HG03575 (cell line): ENCODE data around the gene LRRC61.

Source experiments
- ATAC-seq: cut with Tn5 transposase; IDR thresholded peaks from one replicate; pipeline ENCODE4 v1.9.1; 2021; ENCODE audit not compliant: unreplicated experiment, insufficient number of reproducible peaks, low FRiP score; ENCODE audit errors: extremely low read depth

LRRC61 gene

GRCh38 chr7:150342121-150342408 lies 18.9 kb downstream of the LRRC61 start:
- no peak for ATAC-seq

- no peak for ATAC-seq
Measured at GRCh38 chr7:150343225-150343624, 20.1 kb downstream of the LRRC61 start.

- no peak for ATAC-seq
Measured at GRCh38 chr7:150344299-150344698, 21.1 kb downstream of the LRRC61 start.

GRCh38 chr7:150345012-150345411 lies 21.9 kb downstream of the LRRC61 start:
- no peak for ATAC-seq

DNA sequence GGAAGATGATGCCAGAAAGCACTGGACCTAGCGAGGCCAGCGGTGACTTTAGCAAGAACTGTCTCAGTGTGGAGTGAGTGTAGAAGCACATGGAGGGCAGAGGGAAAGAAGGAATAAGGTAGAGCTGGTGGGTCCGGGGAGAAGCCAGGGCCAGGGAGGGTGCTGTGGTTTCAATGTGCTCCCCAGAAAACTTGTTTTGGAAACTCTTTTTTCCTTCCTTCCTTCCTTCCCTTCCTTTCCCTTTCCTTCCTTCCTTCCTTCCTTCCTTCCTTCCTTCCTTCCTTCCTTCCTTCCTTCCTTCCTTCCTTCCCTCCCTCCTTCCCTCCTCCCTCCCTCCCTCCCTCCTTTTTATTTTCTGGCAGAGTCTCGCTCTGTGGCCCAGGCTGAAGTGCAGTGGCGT lies 23.8 kb downstream of the LRRC61 start:
- no peak for ATAC-seq

GRCh38 chr7:150351587-150352194 lies 28.5 kb downstream of the LRRC61 start:
- no peak for ATAC-seq

DNA sequence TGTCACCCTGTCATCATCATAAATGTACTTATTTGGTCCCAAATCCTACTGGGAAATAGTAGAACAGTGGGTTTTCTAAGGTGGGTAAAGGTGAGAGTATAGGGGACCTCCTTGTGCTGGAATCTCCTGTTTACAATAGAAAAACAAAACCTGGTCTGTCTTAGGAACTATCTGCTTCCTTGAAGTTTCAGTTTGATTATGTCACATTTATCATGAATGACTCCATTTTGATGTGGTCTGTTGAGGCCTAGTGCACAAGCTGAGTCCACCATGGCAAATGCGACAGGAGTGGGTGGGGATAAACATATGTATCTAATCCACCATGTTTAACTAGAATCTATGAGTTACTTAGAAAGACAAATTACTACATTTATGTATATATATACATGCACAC lies 32.5 kb downstream of the LRRC61 start:
- ATAC-seq: no peak

GRCh38 chr7:150356265-150356897 lies 33.2 kb downstream of the LRRC61 start:
- no peak for ATAC-seq

- no peak for ATAC-seq
Measured at GRCh38 chr7:150357270-150357669, 34.1 kb downstream of the LRRC61 start.

GRCh38 chr7:150357771-150358427 lies 34.7 kb downstream of the LRRC61 start:
- no peak for ATAC-seq

- ATAC-seq: no peak
Measured at GRCh38 chr7:150358433-150358832, 35.3 kb downstream of the LRRC61 start.

DNA sequence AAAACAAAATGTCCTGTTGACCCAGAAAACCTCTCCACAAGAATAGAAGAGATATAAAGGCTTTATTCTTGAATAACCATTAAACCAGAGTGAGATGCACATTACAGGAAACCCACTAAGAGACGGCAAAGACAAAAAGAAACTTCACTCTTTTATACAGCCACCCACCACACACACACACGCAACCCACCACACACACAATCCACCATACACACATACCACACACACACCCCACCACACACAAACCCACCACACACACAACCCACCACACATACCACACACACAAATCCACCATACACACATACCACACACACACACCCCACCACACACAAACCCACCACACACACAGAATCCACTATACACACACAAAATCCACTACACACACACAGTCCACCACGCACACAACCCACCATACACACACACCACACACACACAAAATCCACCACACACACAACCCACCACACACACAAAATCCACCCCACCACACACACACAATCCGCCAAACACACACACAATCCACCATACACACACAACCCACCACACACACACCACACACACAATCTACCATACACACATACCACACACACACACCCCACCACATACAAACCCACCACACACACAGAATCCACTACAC lies 36.0 kb downstream of the LRRC61 start:
- no peak for ATAC-seq

- no peak for ATAC-seq
Measured at GRCh38 chr7:150359622-150360362, 36.6 kb downstream of the LRRC61 start.

- no peak for ATAC-seq
Measured at GRCh38 chr7:150360363-150361058, 37.4 kb downstream of the LRRC61 start.

GRCh38 chr7:150361402-150361801 lies 38.2 kb downstream of the LRRC61 start:
- no peak for ATAC-seq

DNA sequence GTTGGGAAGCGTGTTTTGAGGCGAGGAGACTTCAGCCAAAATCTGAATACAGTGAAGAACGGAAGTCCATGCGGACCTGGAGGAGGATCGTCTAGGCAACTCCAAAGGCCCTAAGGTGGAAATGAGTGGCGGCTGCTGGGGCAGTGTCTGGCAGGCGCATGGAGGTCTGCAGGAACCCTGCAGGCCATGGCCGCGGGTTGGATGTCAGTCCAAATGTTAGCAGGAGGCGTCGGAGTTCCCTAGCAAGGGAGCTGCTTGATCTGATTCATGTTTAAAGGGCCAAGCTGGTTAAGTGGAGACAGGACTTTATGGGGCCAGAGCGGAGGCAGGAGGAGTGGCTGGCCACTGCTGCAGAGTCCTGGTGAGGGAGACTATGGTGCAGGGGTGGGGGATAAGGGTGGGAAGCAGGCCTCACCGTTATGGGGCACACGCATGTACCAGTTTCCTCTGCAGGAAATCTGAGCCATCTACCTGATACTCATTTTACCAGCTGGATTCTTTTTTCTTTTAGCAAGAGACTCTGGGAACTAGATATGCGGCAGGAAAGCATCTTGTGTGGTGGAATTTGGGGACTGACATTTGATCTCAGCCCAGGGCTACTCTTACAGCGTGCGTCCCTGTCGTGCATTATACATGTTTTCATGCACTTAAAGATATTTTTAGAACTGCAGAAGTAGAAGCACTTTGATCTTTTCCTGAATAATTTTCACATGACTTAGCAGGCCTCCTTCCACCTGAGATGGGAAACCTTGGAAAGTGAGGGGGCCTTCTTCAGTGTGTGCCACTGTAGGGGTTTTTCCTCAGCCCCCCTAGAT lies 38.9 kb downstream of the LRRC61 start:
- ATAC-seq: no peak

DNA sequence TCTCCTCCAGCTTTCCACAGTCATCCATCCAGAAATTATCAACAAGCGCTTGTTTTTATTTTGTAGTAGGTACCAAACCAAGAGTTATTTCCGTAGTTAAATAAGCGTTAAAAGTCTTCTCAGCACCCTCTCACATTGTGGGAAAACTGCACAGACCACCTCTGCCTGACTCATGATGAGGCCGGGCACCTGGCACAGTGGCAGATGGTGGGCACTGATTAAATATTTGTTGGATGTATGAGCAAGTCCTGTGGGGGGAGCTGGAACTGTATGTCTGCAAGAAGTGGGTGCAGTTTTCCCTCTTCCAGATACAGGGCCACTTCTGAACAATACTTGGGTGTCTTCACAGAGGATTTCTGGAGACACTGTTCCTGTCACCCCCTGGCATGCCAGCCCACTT lies 40.2 kb downstream of the LRRC61 start:
- ATAC-seq: no peak

- ATAC-seq: no peak
Measured at GRCh38 chr7:150363872-150364271, 40.7 kb downstream of the LRRC61 start.
